ENCODE results near the gene ZBP1. TPM values are rescaled to one million over a fixed set of nuclear protein-coding genes. Genes with fewer than 3 reads are reported as not detected.

The ZBP1 gene
- total RNA-seq, 4 donors from 2014 or later: 0.08 to 1.7 (median 0.23) TPM

DNA sequence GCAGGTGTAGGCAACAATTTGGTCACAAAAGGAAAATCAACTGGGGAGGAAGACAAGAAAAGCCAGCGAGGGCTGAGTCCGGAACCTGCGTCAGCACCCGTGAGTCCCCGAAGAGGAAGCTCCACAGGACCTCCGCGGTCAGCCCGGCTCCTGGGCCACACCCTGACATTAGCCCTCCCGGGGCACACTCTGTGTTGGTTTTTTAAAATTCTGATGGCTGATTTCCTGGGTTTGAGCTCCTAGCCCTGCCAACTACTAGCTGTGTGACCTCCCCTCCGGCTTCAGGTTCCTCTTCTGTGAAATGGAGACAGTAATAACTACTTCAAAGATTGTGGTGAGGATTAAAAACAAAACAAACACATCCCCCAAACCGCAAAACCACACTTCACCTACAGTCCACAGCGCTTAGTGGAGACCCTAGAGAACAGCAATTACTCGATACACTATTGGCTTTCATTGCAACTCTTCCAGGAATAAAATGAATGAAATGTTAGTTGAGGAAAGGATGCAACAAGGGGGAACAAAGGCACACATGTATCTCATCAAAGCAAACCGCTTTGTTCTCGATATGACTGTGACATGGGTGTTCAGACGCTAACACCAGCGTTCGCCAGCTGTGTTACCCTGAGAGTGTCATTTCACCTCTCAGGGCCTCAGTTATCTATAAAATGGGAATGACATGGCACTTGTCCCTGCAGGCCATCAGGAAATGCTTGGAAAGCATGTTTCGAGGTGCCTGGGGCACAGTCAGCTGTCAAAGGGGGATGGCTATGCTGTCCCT lies 985 bp downstream of the ZBP1 start:
- DNase-seq: no peak
- intact Hi-C loops (cut with DNase I): no loop called here
- H3K36me3 ChIP-seq: peaks cover 0 to 3% (median 0%) of the 10 kb centered on the region in 3 donors
- TF ChIP-seq CTCF (IDR thresholded peaks at IDR 0.05): no peak
- peak in 1 of 4 donors; percentile 24 for TF ChIP-seq POLR2A (IDR thresholded peaks at IDR 0.05)
- no peaks in the 10 kb centered on the region for H3K9me3 ChIP-seq
- H3K27ac ChIP-seq: peak overlapping the region; percentile 14 to 71 (median 62)
- WGBS, 2 donors: 66% methylated on average over 17 to 19 of the region's 19 CpGs
- H3K4me1 ChIP-seq: peaks cover 8 to 49% (median 31%) of the 10 kb centered on the region in 3 donors
- peaks cover 0 to 22% (median 0%) of the 10 kb centered on the region in 4 donors for H3K27me3 ChIP-seq
- peak overlapping the region in 3 of 4 donors; percentile 7 to 52 (median 19) for H3K4me3 ChIP-seq

- peaks cover 0 to 22% (median 0%) of the 10 kb centered on the region in 4 donors for H3K27me3 ChIP-seq
- peak overlapping the region in 2 of 4 donors; percentile 19 to 52 for H3K4me3 ChIP-seq
- no peaks in the 10 kb centered on the region for H3K9me3 ChIP-seq
- TF ChIP-seq POLR2A (IDR thresholded peaks at IDR 0.05) (no peak), CTCF (IDR thresholded peaks at IDR 0.05) (no peak)
- intact Hi-C loops (cut with DNase I): no loop called here
- H3K27ac ChIP-seq: peak overlapping the region; percentile 39 to 71 (median 58)
- peaks cover 8 to 49% (median 31%) of the 10 kb centered on the region in 3 donors for H3K4me1 ChIP-seq
- WGBS, 2 donors: 81% methylated on average over 5 of the region's 6 CpGs; no CpG with 5 or more reads in 1 of the 2 donors
- no peak for DNase-seq
- peaks cover 0 to 3% (median 0%) of the 10 kb centered on the region in 3 donors for H3K36me3 ChIP-seq
Measured at GRCh38 chr20:57618764-57619050, 1.5 kb downstream of the ZBP1 start.

DNA sequence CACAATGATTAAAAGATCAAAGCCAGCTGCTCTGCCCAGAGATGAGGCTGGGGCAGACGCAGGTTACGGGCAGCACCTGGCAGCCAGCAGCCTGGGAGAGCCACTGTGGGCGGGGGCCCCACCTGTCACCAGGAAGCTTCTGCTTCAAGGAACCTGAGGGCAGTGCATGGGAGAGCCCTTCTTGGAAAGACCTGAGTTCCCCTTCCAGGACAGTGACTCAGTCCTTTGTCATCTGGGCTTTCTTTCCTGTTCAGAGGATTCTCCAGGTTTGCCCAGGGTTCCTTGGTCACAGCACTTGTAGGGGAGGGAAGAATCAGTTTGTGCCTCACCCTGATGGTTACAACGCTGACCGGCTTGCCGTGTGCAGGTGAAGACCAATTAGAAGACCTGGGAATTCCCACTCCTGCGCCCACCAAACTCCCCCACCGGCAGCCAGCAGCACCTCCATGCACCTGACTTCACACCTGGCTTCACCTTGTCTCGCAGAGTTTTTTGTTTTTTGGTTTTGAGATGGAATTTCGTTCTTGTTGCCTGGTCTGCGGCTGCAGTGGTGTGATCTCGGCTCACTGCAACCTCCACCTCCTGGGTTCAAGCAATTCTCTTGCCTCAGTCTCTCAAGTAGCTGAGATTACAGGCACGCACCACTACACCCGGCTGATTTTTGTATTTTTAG lies 2.0 kb downstream of the ZBP1 start:
- peak overlapping the region in 2 of 4 donors; percentile 19 to 52 for H3K4me3 ChIP-seq
- TF ChIP-seq POLR2A (IDR thresholded peaks at IDR 0.05): no peak
- TF ChIP-seq CTCF (IDR thresholded peaks at IDR 0.05): no peak
- 59 to 62% methylated on average over 12 to 13 of the region's 14 CpGs for WGBS, 2 donors

GRCh38 chr20:57617079-57617795 lies 3.0 kb downstream of the ZBP1 start:
- WGBS, 2 donors: 80 to 91% methylated on average over 5 of the region's 6 CpGs
- Histone ChIP-seq H3K9me3 (no peaks in the 10 kb centered on the region), H3K27ac (no peak overlapping the region), H3K4me1 (peaks cover 8 to 44% (median 30%) of the 10 kb centered on the region in 3 donors), H3K27me3 (peaks cover 0 to 15% (median 0%) of the 10 kb centered on the region in 4 donors), H3K36me3 (peaks cover 0 to 3% (median 0%) of the 10 kb centered on the region in 3 donors), H3K4me3 (no peak overlapping the region)
- no peak for DNase-seq
- intact Hi-C loops (cut with DNase I): no loop called here
- TF ChIP-seq CTCF (IDR thresholded peaks at IDR 0.05) (no peak), POLR2A (IDR thresholded peaks at IDR 0.05) (no peak)

More for the DNA sequence above, 2.0 kb downstream of the ZBP1 start:
- no peaks in the 10 kb centered on the region for H3K9me3 ChIP-seq
- H3K4me1 ChIP-seq: peaks cover 8 to 49% (median 31%) of the 10 kb centered on the region in 3 donors
- DNase-seq: no peak
- intact Hi-C loops (cut with DNase I): no loop called here
- H3K27me3 ChIP-seq: peaks cover 0 to 22% (median 0%) of the 10 kb centered on the region in 4 donors
- H3K27ac ChIP-seq: peak overlapping the region; percentile 39 to 71 (median 58)
- peaks cover 0 to 3% (median 0%) of the 10 kb centered on the region in 3 donors for H3K36me3 ChIP-seq
